ENCODE data around the gene GDPD3. TPM values are rescaled to one million over a fixed set of nuclear protein-coding genes. Genes with fewer than 3 reads are reported as not detected.

GDPD3 gene
- total and polyA plus RNA-seq, 2 experiments from 2014 or later = 0.72 to 2.0 TPM

DNA sequence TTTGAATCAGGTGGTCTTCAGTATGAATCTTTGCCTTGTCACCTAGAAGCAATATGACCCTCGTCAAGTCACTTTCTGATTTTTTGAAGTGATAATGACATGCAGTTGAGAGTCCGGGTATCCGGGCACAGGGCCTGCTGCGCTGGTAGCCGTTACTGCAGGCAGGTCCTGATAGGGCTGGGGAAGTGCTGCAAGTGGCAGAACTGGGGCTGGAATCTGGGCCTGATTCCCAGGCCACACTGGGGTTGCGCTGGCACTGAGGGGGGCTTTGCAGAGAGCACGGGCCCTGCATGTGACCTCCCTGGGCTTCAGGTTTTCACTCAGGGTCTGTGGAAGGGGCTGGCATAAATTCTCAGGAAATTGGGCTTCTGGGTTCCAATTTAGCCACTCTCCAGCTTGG lies 34.6 kb downstream of the GDPD3 start:
- no peak overlapping the region for H3K4me3 ChIP-seq
- no peak overlapping the region for H3K27ac ChIP-seq
- H3K9me3 ChIP-seq (ENCODE audit: low read depth) = no peaks in the 10 kb centered on the region
- no peak for DNase-seq (ENCODE audit: low read depth in 1 of 2, low spot score in 1 of 2)
- H3K36me3 ChIP-seq = peaks cover 22% of the 10 kb centered on the region
- TF ChIP-seq, protein P1, sequence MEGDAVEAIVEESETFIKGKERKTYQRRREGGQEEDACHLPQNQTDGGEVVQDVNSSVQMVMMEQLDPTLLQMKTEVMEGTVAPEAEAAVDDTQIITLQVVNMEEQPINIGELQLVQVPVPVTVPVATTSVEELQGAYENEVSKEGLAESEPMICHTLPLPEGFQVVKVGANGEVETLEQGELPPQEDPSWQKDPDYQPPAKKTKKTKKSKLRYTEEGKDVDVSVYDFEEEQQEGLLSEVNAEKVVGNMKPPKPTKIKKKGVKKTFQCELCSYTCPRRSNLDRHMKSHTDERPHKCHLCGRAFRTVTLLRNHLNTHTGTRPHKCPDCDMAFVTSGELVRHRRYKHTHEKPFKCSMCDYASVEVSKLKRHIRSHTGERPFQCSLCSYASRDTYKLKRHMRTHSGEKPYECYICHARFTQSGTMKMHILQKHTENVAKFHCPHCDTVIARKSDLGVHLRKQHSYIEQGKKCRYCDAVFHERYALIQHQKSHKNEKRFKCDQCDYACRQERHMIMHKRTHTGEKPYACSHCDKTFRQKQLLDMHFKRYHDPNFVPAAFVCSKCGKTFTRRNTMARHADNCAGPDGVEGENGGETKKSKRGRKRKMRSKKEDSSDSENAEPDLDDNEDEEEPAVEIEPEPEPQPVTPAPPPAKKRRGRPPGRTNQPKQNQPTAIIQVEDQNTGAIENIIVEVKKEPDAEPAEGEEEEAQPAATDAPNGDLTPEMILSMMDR (IDR thresholded peaks at IDR 0.05; ENCODE audit: low read depth, low read length) = no peak
- H3K4me1 ChIP-seq (ENCODE audit: low read depth) = peaks cover 6% of the 10 kb centered on the region
- H3K27me3 ChIP-seq = no peaks in the 10 kb centered on the region

DNA sequence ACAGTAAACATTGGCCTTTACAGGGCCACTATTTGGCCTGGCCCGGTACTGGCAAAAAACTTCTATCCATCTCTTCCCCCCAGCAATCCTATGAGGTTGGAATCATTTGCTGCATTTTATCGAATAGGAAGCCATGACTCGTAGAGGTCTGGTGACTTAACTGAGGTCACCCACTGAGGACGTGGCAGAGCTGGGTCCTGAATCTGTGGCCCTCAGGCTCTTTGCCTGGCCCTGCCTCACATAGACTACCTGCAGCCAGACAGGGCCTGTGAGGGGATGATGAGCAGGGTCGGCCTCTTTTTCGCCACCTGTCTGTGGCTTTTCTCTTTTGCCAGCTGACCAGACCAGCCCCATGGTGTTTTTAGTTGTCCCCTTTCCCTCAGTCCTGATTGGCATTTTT lies 35.7 kb downstream of the GDPD3 start:
- Histone ChIP-seq H3K36me3 (peaks cover 17% of the 10 kb centered on the region), H3K27me3 (no peaks in the 10 kb centered on the region), H3K4me3 (no peak overlapping the region), H3K4me1 (ENCODE audit: low read depth) (peaks cover 6% of the 10 kb centered on the region), H3K9me3 (ENCODE audit: low read depth) (no peaks in the 10 kb centered on the region), H3K27ac (no peak overlapping the region)
- TF ChIP-seq, protein P1 (IDR thresholded peaks at IDR 0.05; ENCODE audit: low read depth, low read length) = no peak
- no peak for DNase-seq (ENCODE audit: low read depth in 1 of 2, low spot score in 1 of 2)

DNA sequence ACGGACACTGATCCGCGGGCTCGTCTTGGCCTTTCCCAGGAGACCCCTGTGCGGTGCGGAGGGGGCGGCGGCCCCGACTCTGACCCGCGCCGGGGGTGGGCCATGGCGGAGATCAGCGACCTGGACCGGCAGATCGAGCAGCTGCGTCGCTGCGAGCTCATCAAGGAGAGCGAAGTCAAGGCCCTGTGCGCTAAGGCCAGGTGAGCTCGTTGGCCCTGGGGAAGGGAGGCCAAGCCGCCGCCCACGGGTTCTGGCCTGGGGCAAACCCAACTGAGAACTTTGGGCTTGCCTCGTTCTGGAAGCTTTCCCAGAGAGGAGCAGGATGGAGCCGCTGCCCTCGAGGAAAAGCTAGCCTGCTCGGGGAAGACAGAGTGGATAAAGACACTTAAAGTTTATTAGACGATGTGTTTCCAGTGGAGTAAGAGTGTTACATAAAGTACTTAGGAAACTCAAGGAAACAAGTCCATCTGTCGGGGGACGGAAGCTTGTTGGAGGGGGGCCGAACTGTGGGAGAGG lies 37.0 kb downstream of the GDPD3 start:
- peaks cover 6% of the 10 kb centered on the region for H3K4me1 ChIP-seq (ENCODE audit: low read depth)
- H3K36me3 ChIP-seq = peaks cover 24% of the 10 kb centered on the region
- H3K9me3 ChIP-seq (ENCODE audit: low read depth) = no peaks in the 10 kb centered on the region
- H3K27me3 ChIP-seq = no peaks in the 10 kb centered on the region
- peak in 1 of 2 donors; percentile 23 for DNase-seq (ENCODE audit: low read depth in 1 of 2, low spot score in 1 of 2)
- H3K27ac ChIP-seq = peak overlapping the region; percentile 79
- peak overlapping the region; percentile 98 for H3K4me3 ChIP-seq
- TF ChIP-seq, protein P1 (IDR thresholded peaks at IDR 0.05; ENCODE audit: low read depth, low read length) = no peak

DNA sequence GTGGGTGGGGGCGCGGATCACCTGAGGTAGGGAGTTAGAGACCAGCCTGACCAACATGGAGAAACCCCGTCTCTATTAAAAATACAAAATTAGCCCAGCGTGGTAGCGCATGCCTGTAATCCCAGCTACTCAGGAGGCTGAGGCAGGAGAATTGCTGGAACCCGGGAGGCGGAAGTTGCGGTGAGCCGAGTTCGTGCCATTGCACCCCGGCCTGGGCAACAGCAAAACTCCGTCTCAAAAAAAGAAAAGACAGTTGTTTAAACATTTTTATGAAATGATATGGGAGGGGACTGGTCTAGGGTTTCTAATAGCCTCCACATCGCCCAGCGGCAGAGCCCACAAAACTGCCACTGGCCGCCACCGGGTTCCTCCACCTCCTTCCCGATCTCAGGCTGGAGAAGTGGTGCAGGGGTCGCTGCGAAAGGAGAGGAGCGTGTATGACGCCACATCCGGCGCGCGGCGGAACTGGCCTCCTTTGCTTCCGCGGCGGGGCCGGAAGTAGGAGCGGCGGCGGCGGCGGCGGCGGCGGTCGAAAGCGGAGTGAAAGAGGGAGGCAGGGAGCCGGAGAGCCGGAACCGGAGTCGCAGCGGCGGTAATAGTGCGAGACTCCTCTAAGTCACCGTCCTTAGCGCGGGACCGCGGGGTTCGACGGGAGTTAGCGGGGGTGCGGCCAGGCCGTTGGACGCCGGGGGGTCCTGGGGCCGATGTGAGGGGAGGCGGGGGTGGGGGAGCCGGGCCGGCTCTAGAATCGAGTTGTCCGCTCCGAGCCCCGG lies 37.6 kb downstream of the GDPD3 start, which contains the start of gene PPP4C:
TSS of gene PPP4C (plus strand) at position 492 of the 773 bp plus-strand sequence. CDS start 384 bp downstream, outside the sequence.
- DNase-seq (ENCODE audit: low read depth in 1 of 2, low spot score in 1 of 2) = peak; percentile 94 to 96
- H3K4me1 ChIP-seq (ENCODE audit: low read depth) = peaks cover 6% of the 10 kb centered on the region
- no peaks in the 10 kb centered on the region for H3K9me3 ChIP-seq (ENCODE audit: low read depth)
- H3K27ac ChIP-seq = peak within 1 kb of the TSS; percentile 79
- H3K27me3 ChIP-seq = no peaks in the 10 kb centered on the region
- peak within 1 kb of the TSS; percentile 98 for H3K4me3 ChIP-seq
- H3K36me3 ChIP-seq = peaks cover 24% of the 10 kb centered on the region
- TF ChIP-seq, protein P1 (IDR thresholded peaks at IDR 0.05; ENCODE audit: low read depth, low read length) = peak; percentile 8

DNA sequence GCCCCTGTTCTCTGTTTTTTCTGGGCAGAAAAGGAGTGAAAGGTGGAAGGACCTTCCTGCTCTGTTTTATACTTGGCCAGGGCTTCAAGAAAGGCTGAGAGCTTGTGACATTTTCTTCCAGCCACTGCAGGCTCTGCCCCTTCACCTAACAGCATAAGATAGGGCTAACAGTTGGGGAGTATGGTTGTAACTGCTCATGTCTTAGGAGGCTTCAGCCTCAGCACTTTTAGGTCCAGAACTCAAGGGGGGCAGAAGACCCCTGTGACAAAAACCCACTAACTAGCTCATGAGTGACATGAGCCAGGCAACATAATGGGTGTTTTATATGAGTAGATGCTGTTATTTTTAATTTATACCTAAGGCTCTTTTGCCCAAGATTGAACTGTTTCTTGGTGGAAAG lies 42.8 kb downstream of the GDPD3 start:
- peaks cover 55% of the 10 kb centered on the region for H3K36me3 ChIP-seq

More for the DNA sequence above, 42.8 kb downstream of the GDPD3 start:
- DNase-seq (ENCODE audit: low read depth in 1 of 2, low spot score in 1 of 2) = no peak
- Histone ChIP-seq H3K27ac (peak overlapping the region; percentile 69), H3K4me1 (ENCODE audit: low read depth) (peaks cover 16% of the 10 kb centered on the region), H3K27me3 (no peaks in the 10 kb centered on the region), H3K9me3 (ENCODE audit: low read depth) (no peaks in the 10 kb centered on the region), H3K4me3 (no peak overlapping the region)
- TF ChIP-seq, protein P1 (IDR thresholded peaks at IDR 0.05; ENCODE audit: low read depth, low read length) = no peak

All from cardiac muscle cell (in vitro differentiated cells and primary cell).